HPDE6-E6E7 (cell line): ENCODE measurements around the gene CPD.
"Not testable (repeated sequence)": the region's sequence is repeated elsewhere in the genome, so short reads cannot be mapped to it uniquely, and the experiment has no call there.

Experiments used
- DNase-seq: peaks from one replicate; pipeline ENCODE4 v3.0.0; 2011; ENCODE audit warnings: missing footprints; ENCODE audit errors: extremely low spot score

Gene CPD

DNA sequence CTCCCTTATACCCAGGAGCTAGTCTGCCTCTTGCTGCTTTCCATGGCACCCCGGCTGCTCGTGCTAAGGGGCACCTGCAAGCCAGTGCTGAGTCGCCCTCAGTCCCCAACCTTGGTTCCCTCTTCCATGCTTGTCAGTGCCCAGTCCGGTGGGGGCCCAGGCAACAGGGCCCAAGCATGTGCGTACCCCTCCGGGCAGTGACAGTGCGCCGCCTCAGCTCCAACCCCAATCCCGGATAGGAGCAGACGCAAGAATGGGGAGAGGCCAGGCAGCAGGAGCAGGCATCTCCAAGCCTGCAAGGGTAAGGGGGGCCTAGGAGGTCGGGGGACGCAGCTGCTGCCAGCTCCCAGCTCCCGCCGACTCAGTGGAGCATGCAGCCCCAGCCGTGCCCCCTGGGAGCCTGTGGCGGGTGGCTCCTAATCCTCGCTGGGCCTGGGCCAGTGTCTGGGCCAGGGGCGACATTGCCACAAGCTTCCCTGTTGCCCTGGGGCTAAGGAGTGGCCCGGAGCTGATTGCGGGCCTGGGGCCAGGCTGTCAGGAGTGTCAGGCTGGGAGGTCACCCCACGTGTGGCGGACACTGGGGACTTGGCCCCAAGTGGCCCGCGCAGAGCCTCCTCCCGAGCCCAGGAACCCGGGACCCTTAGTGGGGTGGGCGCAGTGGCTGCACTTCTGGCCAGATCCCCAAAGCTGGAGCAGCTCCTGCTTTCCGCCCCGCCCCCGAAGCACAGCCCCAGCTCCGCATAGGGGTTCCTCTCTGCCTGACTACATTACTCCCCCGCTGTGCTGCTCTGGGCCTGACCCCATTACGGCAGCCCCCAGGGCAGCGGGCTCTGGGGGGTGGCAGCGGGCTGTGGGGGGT lies 9.8 kb downstream of the CPD start:
- DNase-seq: no peak

DNA sequence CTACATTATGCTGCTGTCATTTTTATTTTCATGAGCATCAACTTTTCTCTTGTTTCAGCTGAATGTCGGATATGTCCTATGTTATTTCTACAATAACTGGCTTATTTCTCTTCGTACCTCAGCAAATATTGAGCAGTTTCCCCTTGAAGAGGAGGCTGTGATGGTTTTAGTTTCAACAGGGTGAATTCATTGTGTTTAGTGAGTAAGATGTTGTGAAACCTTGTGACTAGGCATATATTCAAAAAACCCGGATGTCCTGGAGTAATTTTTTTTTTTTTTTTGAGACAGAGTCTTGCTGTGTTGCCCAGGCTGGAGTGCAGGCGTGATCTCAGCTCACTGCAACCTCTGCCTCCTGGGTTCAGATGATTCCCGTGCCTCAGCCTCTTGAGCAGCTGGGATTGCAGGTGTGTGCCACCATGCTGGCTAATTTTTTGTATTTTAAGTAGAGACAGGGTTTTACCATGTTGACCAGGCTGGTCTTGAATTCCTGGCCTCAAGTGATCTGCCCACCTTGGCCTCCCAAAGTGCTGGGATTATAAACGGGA lies 11.1 kb downstream of the CPD start:
- no peak for DNase-seq

DNA sequence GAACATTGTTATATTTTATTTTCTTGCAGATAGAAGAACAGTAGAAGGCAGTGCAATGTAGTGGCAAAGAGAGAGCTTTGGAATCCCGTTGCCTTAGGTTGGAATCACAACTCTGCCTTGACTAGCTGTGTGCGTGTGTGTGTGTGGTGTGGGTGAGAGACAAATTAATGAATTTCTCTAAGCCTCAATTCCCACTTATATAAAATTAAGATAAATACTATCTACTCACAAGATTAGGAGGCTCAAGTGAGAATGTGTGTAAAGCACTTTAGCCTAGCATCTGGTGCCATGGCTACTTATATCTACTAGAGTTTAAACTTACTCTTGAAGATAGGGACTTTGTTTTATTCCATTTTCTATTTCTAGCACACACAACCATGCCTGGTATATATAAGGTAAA lies 12.8 kb downstream of the CPD start:
- no peak for DNase-seq

DNA sequence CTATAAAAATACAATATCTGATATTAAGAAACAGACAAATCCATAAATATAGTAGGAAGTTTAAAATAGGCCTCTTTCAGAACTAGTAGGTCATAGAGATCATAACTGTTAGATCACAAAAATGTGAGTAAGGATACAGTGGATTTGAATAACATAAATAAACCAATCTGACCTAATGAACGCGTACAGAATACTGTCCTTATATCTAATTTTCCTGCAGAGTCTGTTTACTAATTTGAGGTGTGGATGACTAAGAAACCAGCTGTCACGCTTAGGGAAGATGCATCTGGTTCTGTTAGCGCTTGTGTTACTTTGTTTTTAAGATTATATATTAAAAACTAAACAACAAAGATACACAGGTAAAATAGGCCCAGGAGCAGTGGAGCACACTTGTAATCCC lies 14.8 kb downstream of the CPD start:
- DNase-seq: no peak

DNA sequence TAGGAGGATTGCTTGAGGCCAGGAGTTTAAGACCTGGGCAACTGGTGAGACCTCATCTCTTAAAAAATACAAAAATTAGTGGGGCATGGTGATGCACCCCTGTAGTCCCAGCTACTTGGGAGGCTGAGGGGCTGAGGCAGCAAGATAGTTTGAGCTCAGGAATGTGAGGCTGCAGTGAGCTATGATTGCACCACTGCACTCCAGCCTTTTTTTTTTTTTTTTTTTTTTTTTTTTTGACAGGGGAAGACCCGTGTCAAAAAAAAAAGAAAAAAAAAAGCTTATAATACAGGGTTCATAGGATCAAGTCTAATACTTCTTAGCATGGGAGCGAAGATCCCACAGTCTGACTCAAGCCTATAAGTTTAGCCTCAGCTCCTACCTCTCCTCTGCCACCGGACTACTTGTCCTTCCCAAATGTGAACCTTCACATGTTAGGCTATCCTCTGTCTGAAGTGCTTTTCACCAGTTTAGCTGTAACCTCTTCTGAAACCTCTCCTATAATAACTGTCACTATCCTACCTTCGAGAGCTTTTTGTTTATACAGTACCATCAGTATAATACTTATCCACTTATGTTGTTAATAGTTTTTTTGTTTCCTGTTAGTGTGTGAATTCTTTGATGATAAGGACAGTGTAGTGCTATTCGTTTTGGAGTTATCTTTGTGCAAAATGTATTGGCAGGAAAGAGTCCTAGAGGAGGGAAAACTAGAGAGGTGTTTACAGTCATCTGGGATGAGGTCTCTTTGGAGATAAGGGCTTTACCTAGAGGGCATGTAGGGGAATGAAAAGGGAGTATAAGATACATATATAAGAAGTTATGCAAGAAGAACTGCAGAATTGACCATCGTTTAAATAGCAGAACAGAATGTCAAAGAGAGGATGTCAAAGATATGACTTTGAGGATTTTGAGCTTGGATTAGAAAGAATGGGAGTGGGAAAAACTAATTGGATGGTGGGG lies 15.5 kb downstream of the CPD start:
- DNase-seq: no peak

DNA sequence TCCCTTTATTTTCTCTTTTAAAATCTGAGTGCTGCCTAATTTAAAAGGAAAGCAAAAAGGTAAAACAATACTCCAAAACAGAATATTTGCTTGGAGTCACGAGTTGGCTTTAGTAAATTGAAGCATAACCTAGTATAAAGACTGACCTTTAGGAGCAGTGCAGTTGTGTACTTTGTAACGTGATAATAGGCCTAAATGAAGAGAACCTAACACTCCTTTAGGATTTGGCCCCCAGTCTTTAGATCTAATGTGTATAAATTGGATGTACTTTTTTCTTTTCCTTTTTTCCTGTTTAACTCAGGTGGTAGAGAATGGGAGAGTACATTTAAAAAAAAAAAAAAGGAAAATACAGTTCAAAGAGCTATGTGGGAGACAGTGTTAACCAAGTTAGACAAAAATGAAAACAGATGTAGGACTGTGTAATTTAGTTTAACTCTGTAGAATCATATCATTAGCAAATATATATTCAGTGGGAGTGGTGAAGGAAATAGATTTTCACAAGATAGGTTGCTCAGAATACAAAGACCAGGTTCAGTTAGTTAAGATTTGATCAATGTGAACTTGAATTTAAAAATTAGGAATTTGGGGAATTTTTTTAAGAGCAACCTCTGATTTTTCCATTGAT lies 16.8 kb downstream of the CPD start:
- DNase-seq: no peak

DNA sequence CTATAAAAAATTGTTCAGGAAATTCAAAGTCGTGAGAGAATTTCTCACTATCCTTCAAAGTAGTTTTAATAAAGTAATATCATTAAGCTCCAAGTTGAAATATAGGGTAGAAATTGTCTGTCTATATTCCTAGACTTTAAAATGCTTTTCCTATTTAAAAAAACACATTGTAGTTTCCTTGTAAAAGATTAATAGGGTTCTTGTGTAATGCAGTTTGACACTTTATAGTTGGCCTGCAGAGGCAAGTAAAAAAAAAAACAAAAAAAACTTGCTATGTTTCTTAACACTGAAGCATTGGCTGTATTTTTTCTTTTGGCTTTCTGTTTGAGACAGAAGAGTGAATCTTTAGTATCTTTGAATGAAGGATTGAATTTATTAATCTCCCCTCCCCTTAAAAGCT lies 17.4 kb downstream of the CPD start:
- no peak for DNase-seq

DNA sequence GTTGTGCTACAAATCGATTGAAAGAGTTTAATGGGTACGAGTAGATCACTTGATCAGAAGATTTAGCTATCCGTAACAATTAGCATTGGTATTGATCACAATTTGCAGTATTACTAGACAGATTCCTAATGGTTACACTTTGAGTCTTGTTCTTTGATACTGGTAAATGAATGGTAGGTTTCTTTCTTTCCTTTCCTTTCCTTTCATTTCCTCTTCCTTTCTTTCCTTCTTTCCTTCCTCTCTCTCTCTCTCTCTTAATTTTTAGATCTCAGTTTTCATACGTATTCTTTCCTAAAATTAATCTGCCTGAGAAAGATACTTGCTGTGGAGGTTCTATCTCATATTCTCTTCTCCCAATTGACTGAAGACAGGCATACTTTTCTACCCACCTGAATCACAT lies 17.9 kb downstream of the CPD start:
- no peak for DNase-seq

DNA sequence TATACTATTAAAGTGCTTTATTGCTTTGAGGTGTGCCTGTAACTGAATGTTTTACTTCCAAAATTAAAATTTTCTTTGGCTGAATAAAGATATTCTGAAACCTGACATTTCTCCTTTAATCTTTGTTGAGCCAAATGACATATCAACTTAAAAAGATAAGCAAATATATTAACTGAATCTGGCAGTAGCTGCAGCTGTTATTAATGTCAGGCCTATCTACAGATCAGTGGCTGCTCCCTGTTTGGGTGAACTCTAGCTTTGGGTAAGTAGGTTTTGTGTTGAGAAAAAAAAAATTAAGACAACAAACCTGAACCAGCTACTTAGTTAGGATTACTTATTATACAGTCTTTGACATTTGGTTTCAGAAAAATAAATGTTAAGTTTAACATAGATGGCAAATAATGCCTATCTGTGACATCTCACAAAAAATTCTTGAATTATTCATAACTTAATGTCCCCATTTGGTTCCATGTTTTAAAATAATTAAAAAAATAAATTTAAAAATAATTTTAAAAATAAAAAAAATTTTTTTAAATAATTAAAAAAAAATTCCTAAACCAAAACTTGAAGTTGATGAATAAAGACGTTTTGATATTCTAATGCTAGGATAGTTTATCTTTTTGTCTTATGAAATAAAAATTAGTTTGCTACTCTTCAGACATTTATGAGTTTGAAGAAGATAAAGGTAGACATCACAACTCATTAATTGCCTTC lies 19.8 kb downstream of the CPD start:
- DNase-seq: no peak

DNA sequence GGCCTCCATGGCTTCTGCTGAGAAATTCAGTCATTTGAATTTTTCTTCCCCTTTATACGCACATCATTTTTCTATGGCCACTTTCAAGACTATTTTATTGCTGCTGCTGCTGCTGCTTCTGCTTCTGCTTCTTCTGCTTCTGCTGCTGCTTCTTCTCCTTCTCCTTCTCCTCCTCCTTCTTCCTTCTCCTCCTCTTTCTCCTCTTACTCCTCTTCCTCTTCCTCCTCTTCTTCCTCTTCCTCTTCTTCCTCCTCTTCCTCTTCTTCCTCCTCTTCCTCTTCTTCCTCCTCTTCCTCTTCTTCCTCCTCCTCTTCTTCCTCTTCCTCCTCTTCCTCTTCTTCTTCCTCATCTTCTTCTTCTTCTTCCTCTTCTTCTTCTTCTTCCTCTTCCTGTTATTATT lies 22.4 kb downstream of the CPD start:
- no peak for DNase-seq

DNA sequence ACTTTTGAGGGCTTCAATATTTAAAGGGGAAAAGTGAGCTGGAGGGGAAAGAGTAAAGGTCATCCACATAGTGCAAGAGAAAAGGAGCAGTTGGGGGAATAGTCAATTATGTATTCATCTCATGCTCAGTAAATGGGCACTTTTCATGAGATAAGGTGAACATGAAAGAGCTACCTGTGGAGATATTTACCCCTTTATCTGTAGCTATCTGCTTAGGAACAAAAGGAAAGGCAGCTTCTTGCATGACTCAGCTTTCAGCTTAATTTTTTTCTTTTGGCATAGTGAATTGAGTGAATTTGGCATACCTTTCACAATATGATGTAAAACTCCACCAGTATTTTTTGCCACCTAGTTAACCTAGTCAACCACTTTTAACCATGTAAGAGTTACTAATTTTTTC lies 26.4 kb downstream of the CPD start:
- no peak for DNase-seq

DNA sequence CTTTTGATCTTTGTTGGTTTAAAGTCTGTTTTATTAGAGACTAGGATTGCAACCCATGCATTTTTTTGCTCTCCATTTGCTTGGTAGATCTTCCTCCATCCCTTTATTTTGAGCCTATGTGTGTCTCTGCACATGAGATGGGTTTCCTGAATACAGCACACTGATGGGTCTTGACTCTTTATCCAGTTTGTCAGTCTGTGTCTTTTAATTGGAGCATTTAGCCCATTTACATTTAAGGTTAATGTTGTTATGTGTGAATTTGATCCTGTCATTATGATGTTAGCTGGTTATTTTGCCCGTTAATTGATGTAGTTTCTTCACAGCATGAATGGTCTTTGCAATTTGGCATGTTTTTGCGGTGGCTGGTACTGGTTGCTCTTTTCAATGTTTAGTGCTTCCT lies 31.9 kb downstream of the CPD start:
- DNase-seq: not testable (repeated sequence)

DNA sequence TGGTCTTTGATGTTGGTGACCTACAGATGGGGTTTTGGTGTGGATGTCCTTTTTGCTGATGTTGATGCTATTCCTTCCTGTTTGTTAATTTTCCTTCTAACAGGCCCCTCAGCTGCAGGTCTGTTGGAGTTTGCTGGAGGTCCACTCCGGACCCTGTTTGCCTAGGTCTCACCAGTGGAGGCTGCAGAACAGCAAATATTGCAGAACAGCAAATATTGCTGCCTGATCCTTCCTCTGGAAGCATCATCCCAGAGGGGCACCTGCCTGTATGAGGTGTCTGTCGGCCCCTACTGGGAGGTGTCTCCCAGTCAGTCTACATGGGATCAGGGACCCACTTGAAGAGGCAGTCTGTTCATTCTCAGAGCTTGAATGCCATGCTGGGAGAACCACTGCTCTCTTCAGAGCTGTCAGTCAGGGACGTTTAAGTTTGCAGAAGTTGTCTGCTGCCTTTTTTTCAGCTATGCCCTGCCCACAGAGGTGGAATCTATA lies 33.3 kb downstream of the CPD start:
- DNase-seq: not testable (repeated sequence)

DNA sequence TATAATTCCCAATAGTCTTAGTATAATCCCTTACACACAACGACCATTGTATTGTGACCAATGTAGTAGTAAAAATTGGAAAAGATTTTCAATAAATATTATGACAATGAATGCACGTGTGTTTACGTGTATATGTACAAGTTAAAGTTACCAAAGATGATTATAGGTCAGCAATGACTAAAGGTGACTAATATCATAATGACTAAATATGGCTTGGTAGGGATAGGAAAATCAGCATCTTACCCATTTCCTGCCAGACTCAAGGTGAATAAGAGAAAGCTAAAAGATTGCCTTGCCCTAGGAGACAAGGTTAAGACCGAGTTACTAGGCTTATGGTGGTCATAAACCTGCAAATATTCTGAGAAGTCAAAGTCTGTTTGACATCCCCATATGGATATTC lies 34.4 kb downstream of the CPD start:
- peak; percentile 85 for DNase-seq

DNA sequence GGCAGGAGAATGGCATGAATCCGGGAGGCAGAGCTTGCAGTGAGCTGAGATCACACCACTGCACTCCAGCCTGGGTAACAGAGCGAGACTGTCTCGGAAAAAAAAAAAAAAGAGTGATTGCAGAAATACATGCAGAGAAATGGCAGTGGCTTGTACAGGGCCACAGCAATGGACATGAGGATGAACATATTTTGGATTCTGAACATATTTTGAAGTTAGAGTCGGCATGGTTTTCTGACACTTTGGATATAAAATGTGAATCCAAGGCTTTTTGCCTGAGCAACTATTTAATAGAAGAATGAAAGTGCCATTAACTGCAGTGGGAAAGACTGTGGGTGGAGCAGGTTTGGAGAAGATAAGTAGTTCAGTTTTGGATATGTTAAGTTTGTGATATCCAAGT lies 35.8 kb downstream of the CPD start:
- no peak for DNase-seq

DNA sequence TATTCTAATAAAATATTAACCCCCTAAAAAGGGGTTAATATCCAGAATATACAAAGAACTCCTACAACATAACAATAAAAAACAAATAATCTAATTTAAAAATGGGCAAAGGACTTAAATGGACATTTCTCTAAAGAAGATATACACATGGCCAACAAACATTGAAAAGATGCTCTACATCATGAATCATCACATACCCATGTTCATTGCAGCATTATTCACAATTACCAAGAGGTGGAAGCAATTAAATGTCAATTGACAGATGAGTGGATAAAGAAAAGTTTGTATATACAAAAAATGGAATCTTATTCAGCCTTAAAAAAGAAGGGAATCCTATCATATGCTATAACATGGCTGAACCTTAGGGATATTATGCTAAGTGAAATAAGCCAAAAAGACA lies 36.8 kb downstream of the CPD start:
- no peak for DNase-seq

DNA sequence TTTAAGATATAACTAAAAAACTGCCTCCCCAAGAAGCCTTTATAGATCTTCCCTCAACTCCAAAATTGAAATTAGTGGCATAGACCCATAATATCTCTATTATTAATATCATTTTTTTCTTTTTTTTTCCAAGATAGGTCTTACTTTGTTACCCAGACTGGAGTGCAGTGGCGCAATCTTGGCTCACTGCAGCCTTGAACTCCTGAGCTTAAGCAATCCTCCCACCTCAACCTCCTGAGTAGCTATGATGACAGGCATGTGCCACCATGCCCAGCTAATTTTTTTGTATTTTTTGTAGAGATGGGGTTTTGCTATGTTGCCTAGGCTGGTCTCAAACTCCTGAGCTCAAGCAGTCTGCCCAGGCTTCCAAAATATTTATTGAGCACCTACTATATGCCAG lies 39.3 kb downstream of the CPD start:
- not testable (repeated sequence) for DNase-seq

DNA sequence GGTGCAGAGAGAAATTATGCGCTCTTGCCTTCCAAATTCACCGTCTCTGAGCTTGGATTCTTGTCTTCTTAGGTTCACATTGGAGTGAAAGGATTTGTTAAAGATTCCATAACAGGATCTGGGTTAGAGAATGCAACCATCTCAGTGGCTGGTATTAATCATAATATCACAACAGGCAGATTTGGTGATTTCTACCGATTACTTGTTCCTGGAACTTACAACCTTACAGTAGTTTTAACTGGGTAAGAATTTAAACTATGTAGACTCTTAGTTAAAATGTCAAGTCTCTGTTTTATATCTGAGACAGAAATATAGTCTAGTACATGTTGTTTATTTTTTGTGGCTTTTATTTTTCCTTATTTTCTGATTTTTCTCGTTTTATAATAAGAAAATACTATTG lies 42.9 kb downstream of the CPD start:
- no peak for DNase-seq

DNA sequence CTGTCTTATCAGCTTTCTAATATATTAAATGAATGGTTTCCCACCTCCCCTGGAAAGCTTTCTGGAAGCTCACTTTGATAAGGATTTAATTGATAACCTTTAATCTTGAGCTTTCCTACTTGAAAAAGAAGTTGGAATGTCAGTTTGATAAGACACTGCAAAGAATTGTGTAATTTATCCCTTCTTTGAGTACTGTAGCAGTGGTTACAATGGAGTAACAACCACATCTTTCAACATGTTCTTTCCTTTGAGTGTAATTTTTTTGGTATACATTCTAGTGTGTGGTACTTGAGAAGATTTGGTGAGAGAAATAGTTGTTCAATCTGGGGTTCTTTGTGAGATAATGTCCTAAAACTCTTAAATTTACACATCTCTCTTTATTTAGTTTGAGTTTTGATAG lies 43.4 kb downstream of the CPD start:
- DNase-seq: no peak

DNA sequence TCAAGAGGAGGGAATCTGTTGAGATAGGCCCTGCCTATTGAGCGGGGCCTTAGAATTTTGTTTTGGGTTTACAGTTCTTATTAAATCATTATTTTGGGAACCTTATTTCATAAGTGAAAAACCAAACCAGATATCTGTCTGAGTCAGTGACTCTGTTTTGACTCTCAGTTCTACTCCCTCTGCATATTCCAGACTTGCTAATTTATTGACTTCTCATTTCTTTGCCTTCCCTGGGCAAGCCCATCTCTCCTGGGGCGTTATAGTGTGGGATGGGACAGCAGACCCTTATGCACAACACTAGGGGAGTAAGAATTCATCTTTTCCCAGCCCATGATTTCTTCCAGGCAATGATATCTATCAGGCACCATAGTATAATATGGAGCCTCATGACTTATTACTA lies 45.7 kb downstream of the CPD start:
- no peak for DNase-seq

DNA sequence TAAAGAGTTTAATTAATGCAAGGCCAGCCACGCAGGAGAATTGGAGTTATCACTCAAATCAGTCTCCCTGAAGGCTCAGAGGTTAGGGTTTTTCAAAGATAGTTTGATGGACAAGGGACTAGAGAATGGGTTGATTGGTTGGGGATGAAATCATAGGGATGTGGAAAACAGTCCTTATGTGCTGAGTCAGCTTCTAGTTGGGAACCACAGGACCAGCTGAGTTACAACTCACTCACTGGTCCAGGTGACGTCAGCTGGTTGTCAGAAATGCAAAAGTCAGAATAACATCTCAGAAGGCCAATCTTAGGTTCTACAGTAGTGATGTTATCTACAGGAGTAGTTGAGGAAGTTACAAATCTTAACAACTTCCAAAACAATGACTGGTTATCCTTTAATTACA lies 47.6 kb downstream of the CPD start:
- DNase-seq: no peak
